ENCODE data around the gene LIPC.

- TF ChIP-seq CTCF (IDR thresholded peaks at IDR 0.05) (no peak), POLR2A (IDR thresholded peaks at IDR 0.05) (no peak)
These were observed 9.7 kb downstream of the LIPC start for GRCh38 chr15:58441376-58442070.

Measured in stomach (tissue), 4 donors.